WTC11 (cell line): ENCODE measurements around the gene FCHO1. TPM values are rescaled to one million over a fixed set of nuclear protein-coding genes. Genes with fewer than 3 reads are reported as not detected.

Experiments
- ATAC-seq: fragments of 200-7000 bp; cut with Tn5 transposase; 2 replicates; pipeline ENCODE4 v1.10.0; 2021; ENCODE audit warnings: mild to moderate bottlenecking, moderate library complexity
- CTCF ChIA-PET: fragments of 300-600 bp; sonication (Branson Sonifier 250); formaldehyde crosslinking; loops from one replicate; lab custom pipeline; 2021; ENCODE audit warnings: antibody characterized with exemption; lab: Charles Lee
- POLR2A ChIA-PET: fragments of 350-600 bp; sonication (Branson Sonifier 250); formaldehyde crosslinking; loops from one replicate; lab custom pipeline; 2021; ENCODE audit warnings: antibody characterized with exemption; lab: Charles Lee
- DNase-seq: peaks from one replicate; pipeline ENCODE4 v3.0.0; 2021; ENCODE audit warnings: low spot score
- H3K27ac Mint-ChIP-seq: 2 replicates; pipeline ENCODE4 v1.8.0; 2021; ENCODE audit warnings: mixed read lengths
- H3K27me3 Mint-ChIP-seq: 2 replicates; pipeline ENCODE4 v1.8.0; 2021; ENCODE audit warnings: low read depth, mild to moderate bottlenecking, moderate library complexity, mixed read lengths
- H3K36me3 Mint-ChIP-seq: 2 replicates; pipeline ENCODE4 v1.8.0; 2021; ENCODE audit warnings: mixed read lengths
- H3K4me1 Mint-ChIP-seq: 2 replicates; pipeline ENCODE4 v1.8.0; 2022; ENCODE audit warnings: mixed read lengths
- H3K4me3 Mint-ChIP-seq: 2 replicates; pipeline ENCODE4 v1.8.0; 2021; ENCODE audit warnings: mild to moderate bottlenecking, moderate library complexity, mixed read lengths
- H3K9me3 Mint-ChIP-seq: 2 replicates; pipeline ENCODE4 v1.8.0; 2021; ENCODE audit warnings: mixed read lengths
- AR ChIP-seq: fragments of 250-450 bp; sonication (Bioruptor Pico); IDR thresholded peaks from 2 replicates; pipeline ENCODE4 v1.9.0; 2021; ENCODE audit warnings: mild to moderate bottlenecking
- ATF2 ChIP-seq: sonication (generic); formaldehyde crosslinking; IDR thresholded peaks from 2 replicates; pipeline ENCODE4 v1.8.1; 2022; ENCODE audit warnings: low read depth, missing genetic modification reagents, borderline replicate concordance
- GABPB1 ChIP-seq: sonication (generic); formaldehyde crosslinking; IDR thresholded peaks from 2 replicates; pipeline ENCODE4 v1.8.1; 2023; ENCODE audit warnings: mild to moderate bottlenecking, missing genetic modification reagents
- JUN ChIP-seq: sonication (generic); formaldehyde crosslinking; IDR thresholded peaks from 2 replicates; pipeline ENCODE4 v1.8.0; 2023; ENCODE audit warnings: mild to moderate bottlenecking, missing genetic modification reagents
- KAT7 ChIP-seq: sonication (generic); formaldehyde crosslinking; IDR thresholded peaks from 2 replicates; pipeline ENCODE4 v1.8.1; 2023; ENCODE audit warnings: missing genetic modification reagents, mild to moderate bottlenecking, borderline replicate concordance
- NFE2L1 ChIP-seq: sonication (generic); formaldehyde crosslinking; IDR thresholded peaks from 2 replicates; pipeline ENCODE4 v1.8.1; 2023; ENCODE audit warnings: missing genetic modification reagents
- PRDM15 ChIP-seq: sonication (generic); formaldehyde crosslinking; IDR thresholded peaks from 2 replicates; pipeline ENCODE4 v1.8.0; 2022; ENCODE audit warnings: missing genetic modification reagents
- PRRX2 ChIP-seq: fragments of 250-450 bp; sonication (Bioruptor Pico); IDR thresholded peaks from 2 replicates; pipeline ENCODE4 v1.8.0; 2021; ENCODE audit warnings: mild to moderate bottlenecking
- RELA ChIP-seq: sonication (generic); formaldehyde crosslinking; IDR thresholded peaks from 2 replicates; pipeline ENCODE4 v1.8.1; 2022; ENCODE audit warnings: missing genetic modification reagents, mild to moderate bottlenecking, borderline replicate concordance
- TEAD4 ChIP-seq: sonication (generic); formaldehyde crosslinking; IDR thresholded peaks from 2 replicates; pipeline ENCODE4 v1.8.0; 2022; ENCODE audit warnings: mild to moderate bottlenecking, missing genetic modification reagents
- TP53 ChIP-seq: sonication (generic); formaldehyde crosslinking; IDR thresholded peaks from 2 replicates; pipeline ENCODE4 v1.8.1; 2023; ENCODE audit warnings: mild to moderate bottlenecking, missing genetic modification reagents
- ZBTB21 ChIP-seq: sonication (generic); formaldehyde crosslinking; IDR thresholded peaks from 2 replicates; pipeline ENCODE4 v1.8.1; 2023; ENCODE audit warnings: mild to moderate bottlenecking, missing genetic modification reagents, borderline replicate concordance
- ZBTB43 ChIP-seq: sonication (generic); formaldehyde crosslinking; IDR thresholded peaks from 2 replicates; pipeline ENCODE4 v1.8.1; 2023; ENCODE audit warnings: mild to moderate bottlenecking, missing genetic modification reagents
- ZNF232 ChIP-seq: sonication (generic); formaldehyde crosslinking; IDR thresholded peaks from 2 replicates; pipeline ENCODE4 v1.8.0; 2022; ENCODE audit warnings: mild to moderate bottlenecking, missing genetic modification reagents
- total RNA-seq: library from RNA; stranded (reverse); gene quantifications from 3 replicates; pipeline ENCODE4 v1.2.3, GENCODE V29; 2021
- TF ChIP-seq, protein P1 (sequence below): sonication (generic); formaldehyde crosslinking; IDR thresholded peaks from 2 replicates; pipeline ENCODE4 v1.8.0; 2022; ENCODE audit warnings: mild to moderate bottlenecking, missing genetic modification reagents

The FCHO1 gene
- total RNA-seq, 1 experiment from 2014 or later, result 26.8 TPM

DNA sequence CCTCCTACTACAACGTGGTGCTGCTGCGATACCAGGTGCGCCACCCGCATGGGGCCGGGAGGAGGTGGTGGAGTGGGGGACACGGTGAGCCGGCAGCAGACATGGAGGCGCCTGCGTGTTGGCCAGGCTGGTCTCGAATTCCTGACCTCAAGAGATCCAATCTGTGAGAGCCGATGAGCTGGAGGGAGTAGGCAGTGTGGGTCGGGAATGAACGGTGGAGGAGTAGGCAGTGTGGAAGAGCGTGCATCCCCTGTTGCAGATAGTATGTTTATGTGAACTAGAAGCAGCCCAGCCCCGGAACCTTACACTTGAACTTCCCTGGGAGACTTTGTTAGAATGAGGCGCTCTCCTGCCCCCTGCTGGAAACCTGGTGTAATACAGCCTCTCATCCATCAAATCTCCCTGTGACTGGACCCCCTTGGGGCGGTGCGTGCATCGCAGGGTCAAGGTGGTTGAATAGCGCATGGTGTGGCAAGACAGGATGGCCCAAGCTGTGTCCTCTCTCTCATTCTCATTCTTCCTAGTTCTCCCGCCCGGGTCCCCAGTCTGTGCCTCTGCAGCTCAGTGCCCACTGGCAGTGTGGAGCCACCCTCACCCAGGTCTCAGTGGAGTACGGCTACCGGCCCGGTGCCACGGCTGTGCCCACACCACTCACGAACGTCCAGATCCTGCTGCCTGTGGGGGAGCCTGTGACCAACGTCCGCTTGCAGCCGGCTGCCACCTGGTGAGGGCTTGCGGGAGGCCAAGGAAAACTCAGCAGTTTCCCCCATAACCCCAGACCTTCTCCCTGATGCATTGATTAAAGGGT, 33.1 kb downstream of the FCHO1 start (continued):
- TF ChIP-seq PRDM15 (CRISPR knock-in tag) (no peak), TP53 (CRISPR knock-in tag) (no peak), GABPB1 (CRISPR knock-in tag) (no peak), NFE2L1 (CRISPR knock-in tag) (no peak), KAT7 (no peak), ZNF232 (CRISPR knock-in tag) (no peak), AR (CRISPR knock-in tag) (no peak), RELA (CRISPR knock-in tag) (no peak), JUN (CRISPR knock-in tag) (peak; percentile 50; the same call in 1 of the 2 replicates), PRRX2 (CRISPR knock-in tag) (no peak), TEAD4 (no peak)
- TF ChIP-seq, protein P1, sequence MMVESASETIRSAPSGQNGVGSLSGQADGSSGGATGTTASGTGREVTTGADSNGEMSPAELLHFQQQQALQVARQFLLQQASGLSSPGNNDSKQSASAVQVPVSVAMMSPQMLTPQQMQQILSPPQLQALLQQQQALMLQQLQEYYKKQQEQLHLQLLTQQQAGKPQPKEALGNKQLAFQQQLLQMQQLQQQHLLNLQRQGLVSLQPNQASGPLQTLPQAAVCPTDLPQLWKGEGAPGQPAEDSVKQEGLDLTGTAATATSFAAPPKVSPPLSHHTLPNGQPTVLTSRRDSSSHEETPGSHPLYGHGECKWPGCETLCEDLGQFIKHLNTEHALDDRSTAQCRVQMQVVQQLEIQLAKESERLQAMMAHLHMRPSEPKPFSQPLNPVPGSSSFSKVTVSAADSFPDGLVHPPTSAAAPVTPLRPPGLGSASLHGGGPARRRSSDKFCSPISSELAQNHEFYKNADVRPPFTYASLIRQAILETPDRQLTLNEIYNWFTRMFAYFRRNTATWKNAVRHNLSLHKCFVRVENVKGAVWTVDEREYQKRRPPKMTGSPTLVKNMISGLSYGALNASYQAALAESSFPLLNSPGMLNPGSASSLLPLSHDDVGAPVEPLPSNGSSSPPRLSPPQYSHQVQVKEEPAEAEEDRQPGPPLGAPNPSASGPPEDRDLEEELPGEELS (CRISPR knock-in tag), result no peak

DNA sequence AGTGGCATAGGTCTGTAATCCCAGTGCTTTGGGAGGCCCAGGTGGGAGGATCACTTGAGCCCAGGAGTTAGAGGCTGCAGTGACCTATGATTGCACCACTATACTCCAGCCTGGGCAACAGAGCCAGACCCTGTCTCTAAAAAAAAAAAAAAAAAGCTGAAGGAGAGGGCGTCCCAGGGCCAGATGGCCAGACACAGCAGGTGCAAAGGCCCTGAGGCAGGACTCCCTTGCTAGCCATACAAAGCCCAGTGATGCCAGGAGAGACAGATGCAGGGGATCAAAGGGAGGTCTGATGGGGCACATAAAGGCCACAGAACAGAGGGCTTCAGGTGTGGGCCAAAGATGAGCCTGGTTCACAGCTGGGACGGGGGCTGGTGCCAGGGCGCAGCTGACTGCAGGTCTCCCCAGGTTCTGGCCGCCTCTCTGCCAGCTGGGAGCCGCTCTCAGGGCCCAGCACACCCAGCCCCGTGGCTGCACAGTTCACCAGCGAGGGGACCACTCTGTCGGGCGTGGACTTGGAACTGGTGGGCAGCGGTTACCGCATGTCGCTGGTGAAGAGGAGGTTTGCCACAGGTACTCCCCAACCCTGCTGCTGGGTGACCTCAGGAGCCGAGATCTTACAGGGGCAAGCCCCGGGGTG, 36.1 kb downstream of the FCHO1 start:
- no peak overlapping the region for H3K27ac Mint-ChIP-seq
- CTCF ChIA-PET, result interaction anchor here (0.6 kb wide), 2 partner anchors 72 to 242 kb away, joined by 4 to 5 read pairs; no protein-coding TSS in a partner anchor
- peaks cover 5% of the 10 kb centered on the region for H3K4me1 Mint-ChIP-seq
- H3K9me3 Mint-ChIP-seq, result no peaks in the 10 kb centered on the region
- no peak for TF ChIP-seq JUN (CRISPR knock-in tag)
- TF ChIP-seq ZBTB43, result no peak
- no peak for TF ChIP-seq ZBTB21 (CRISPR knock-in tag)
- TF ChIP-seq ATF2 (CRISPR knock-in tag), result no peak
- TF ChIP-seq, all 79 proteins: peak for 0
- POLR2A ChIA-PET, result no interaction called here
- ATAC-seq (no peak), DNase-seq (no peak)
- Mint-ChIP-seq H3K4me3 (no peak overlapping the region), H3K27me3 (no peaks in the 10 kb centered on the region), H3K36me3 (peaks cover 10% of the 10 kb centered on the region)
